Placental epithelial cell (primary cell): ENCODE results near the gene FCER2. TPM values are rescaled to one million over a fixed set of nuclear protein-coding genes. Genes with fewer than 3 reads are reported as not detected.

Source experiments
- total RNA-seq: library from RNA; depleted of rRNA; stranded (reverse); fragments of >200 nt; gene quantifications from 2 replicates; pipeline ENCODE4 v1.2.3, GENCODE V29; 2012

FCER2 gene
- not detected in 2 replicates for total RNA-seq

GRCh38 chr19:7701654-7702457, at the start of gene FCER2:
FCER2 (minus strand) TSS chr19:7702131; CDS start chr19:7699760, 2,371 bp downstream.

GRCh38 chr19:7746903-7747884, 45.3 kb upstream of the FCER2 start, which contains the start of gene CD209:
CD209 (minus strand) TSS chr19:7747534; CDS start chr19:7747511, 23 bp downstream.

GRCh38 chr19:7732045-7732444, 30.1 kb upstream of the FCER2 start, which contains the start of gene CLEC4G:
CLEC4G (minus strand) TSS chr19:7732110; CDS start chr19:7732102, 8 bp downstream.

GRCh38 chr19:7680606-7681339, 21.2 kb downstream of the FCER2 start, which contains the start of gene TRAPPC5:
TRAPPC5 (plus strand) TSS chr19:7680833; CDS start chr19:7682254, 1,421 bp downstream.

GRCh38 chr19:7676854-7677253, 25.1 kb downstream of the FCER2 start, which contains the start of gene MCEMP1:
MCEMP1 (plus strand) TSS chr19:7677090; CDS start chr19:7677121, 31 bp downstream.

GRCh38 chr19:7668842-7669241, 33.1 kb downstream of the FCER2 start, which contains the start of gene RETN:
RETN (plus strand) TSS chr19:7669049; CDS start chr19:7669327, 278 bp downstream.

Other genes starting within 250 kb of the FCER2 start
- 2.8 and 5.9 TPM in 2 replicates for gene PEX11G, start 213.1 kb downstream of the FCER2 start, total RNA-seq
- 44.0 and 47.5 TPM in 2 replicates for gene ZNF358, start 186.0 kb downstream of the FCER2 start, total RNA-seq
- gene MCOLN1, start 179.5 kb downstream of the FCER2 start, total RNA-seq, result 6.8 and 7.9 TPM in 2 replicates
- 130 and 198 TPM in 2 replicates for gene PNPLA6, start 166.4 kb downstream of the FCER2 start, total RNA-seq
- gene CAMSAP3, start 106.3 kb downstream of the FCER2 start, total RNA-seq, result 7.8 and 8.2 TPM in 2 replicates
- gene XAB2, start 72.6 kb downstream of the FCER2 start, total RNA-seq, result 47.0 and 62.0 TPM in 2 replicates
- 3.6 and 13.3 TPM in 2 replicates for gene PET100, start 72.3 kb downstream of the FCER2 start, total RNA-seq
- not detected in 2 replicates for gene PCP2, start 68.4 kb downstream of the FCER2 start, total RNA-seq
- gene STXBP2, start 65.0 kb downstream of the FCER2 start, total RNA-seq, result 73.6 and 81.3 TPM in 2 replicates
- not detected in 2 replicates for gene RETN, start 33.1 kb downstream of the FCER2 start, total RNA-seq
- gene MCEMP1, start 25.0 kb downstream of the FCER2 start, total RNA-seq, result not detected in 2 replicates
- 22.8 and 71.0 TPM in 2 replicates for gene TRAPPC5, start 21.3 kb downstream of the FCER2 start, total RNA-seq
- gene CLEC4G, start 30.0 kb upstream of the FCER2 start, total RNA-seq, result not detected in 2 replicates
- not detected in 2 replicates for gene CD209, start 45.4 kb upstream of the FCER2 start, total RNA-seq
- not detected in 2 replicates for gene CLEC4M, start 61.1 kb upstream of the FCER2 start, total RNA-seq
- 17.7 and 24.3 TPM in 2 replicates for gene EVI5L, start 128.1 kb upstream of the FCER2 start, total RNA-seq
- gene PRR36, start 172.3 kb upstream of the FCER2 start, total RNA-seq, result under 0.01 TPM in 1 of 2 replicates, not detected in the other
- gene LRRC8E, start 186.4 kb upstream of the FCER2 start, total RNA-seq, result 10.6 and 11.8 TPM in 2 replicates
- 14.2 and 18.5 TPM in 2 replicates for gene MAP2K7, start 201.7 kb upstream of the FCER2 start, total RNA-seq
- 0.98 and 1.2 TPM in 2 replicates for gene TGFBR3L, start 212.7 kb upstream of the FCER2 start, total RNA-seq
- 14.6 and 17.7 TPM in 2 replicates for gene SNAPC2, start 218.2 kb upstream of the FCER2 start, total RNA-seq
- 0.39 and 0.43 TPM in 2 replicates for gene CTXN1, start 224.0 kb upstream of the FCER2 start, total RNA-seq
- 31.4 and 32.9 TPM in 2 replicates for gene TIMM44, start 241.5 kb upstream of the FCER2 start, total RNA-seq